Measurements from ENCODE around the gene BNC1. TPM values are rescaled to one million over a fixed set of nuclear protein-coding genes. Genes with fewer than 3 reads are reported as not detected.

BNC1 gene
- not detected for total RNA-seq
- not detected for polyA plus RNA-seq
- not detected for total RNA-seq

GRCh38 chr15:83284559-83285283, at the start of gene BNC1:
BNC1 (minus strand) TSS chr15:83284664; CDS start chr15:83284628, 36 bp downstream.
- H3K27me3 ChIP-seq (ENCODE audit: control insufficient read depth in 2 of 2, insufficient read depth in 2 of 2, low read length in 2 of 2), result peaks cover 3 to 7% of the 10 kb centered on the region in 2 donors
- intact Hi-C loops (cut with micrococcal nuclease), result no loop called here
- no peaks in the 10 kb centered on the region for H3K36me3 ChIP-seq (ENCODE audit: control insufficient read depth in 2 of 3, insufficient read depth in 3 of 3, low read length in 3 of 3)
- peaks cover 0 to 20% (median 10%) of the 10 kb centered on the region in 7 donors for H3K4me1 Mint-ChIP-seq
- H3K36me3 Mint-ChIP-seq, result peaks cover 0 to 5% (median 0%) of the 10 kb centered on the region in 5 donors
- ChIA-PET CTCF (no interaction called here), POLR2A (no interaction called here)
- H3K4me1 ChIP-seq (ENCODE audit: control insufficient read depth in 2 of 2, insufficient read depth in 2 of 2, low read length in 2 of 2), result no peaks in the 10 kb centered on the region
- DNase-seq (no peak), ATAC-seq (no peak)
- H3K9me3 ChIP-seq (ENCODE audit: control insufficient read depth in 2 of 3, low read length in 3 of 3), result no peaks in the 10 kb centered on the region
- no peak within 1 kb of the TSS for H3K27ac ChIP-seq (ENCODE audit: low read depth, low read length)
- H3K27ac Mint-ChIP-seq, result no peak within 1 kb of the TSS
- H3K27me3 Mint-ChIP-seq, result peaks cover 56 to 77% (median 74%) of the 10 kb centered on the region in 5 donors
- peak within 1 kb of the TSS in 9 of 10 donors; percentile 7 to 78 (median 61) for H3K4me3 Mint-ChIP-seq
- no peak within 1 kb of the TSS for H3K4me3 ChIP-seq (ENCODE audit: low read length)
- H3K9me3 Mint-ChIP-seq, result peaks cover 0 to 8% (median 0%) of the 10 kb centered on the region in 11 donors

GRCh38 chr15:83327041-83327440, 42.6 kb upstream of the BNC1 start:
- no peak overlapping the region for H3K4me3 Mint-ChIP-seq
- no peak for ATAC-seq

GRCh38 chr15:83324799-83325198, 40.3 kb upstream of the BNC1 start:
- Histone ChIP-seq H3K36me3 (ENCODE audit: control insufficient read depth in 2 of 3, insufficient read depth in 3 of 3, low read length in 3 of 3) (no peaks in the 10 kb centered on the region), H3K27ac (ENCODE audit: low read depth, low read length) (no peak overlapping the region), H3K27me3 (ENCODE audit: control insufficient read depth in 2 of 2, insufficient read depth in 2 of 2, low read length in 2 of 2) (no peaks in the 10 kb centered on the region), H3K4me3 (ENCODE audit: low read length) (no peak overlapping the region), H3K9me3 (ENCODE audit: control insufficient read depth in 2 of 3, low read length in 3 of 3) (no peaks in the 10 kb centered on the region), H3K4me1 (ENCODE audit: control insufficient read depth in 2 of 2, insufficient read depth in 2 of 2, low read length in 2 of 2) (no peaks in the 10 kb centered on the region)
- Mint-ChIP-seq H3K4me1 (no peaks in the 10 kb centered on the region), H3K27me3 (peaks cover 0 to 25% (median 14%) of the 10 kb centered on the region in 5 donors), H3K36me3 (no peaks in the 10 kb centered on the region), H3K27ac (no peak overlapping the region), H3K9me3 (peaks cover 0 to 4% (median 0%) of the 10 kb centered on the region in 11 donors), H3K4me3 (no peak overlapping the region)
- DNase-seq (no peak), ATAC-seq (no peak)
- intact Hi-C loops (cut with micrococcal nuclease), result no loop called here
- ChIA-PET POLR2A (no interaction called here), CTCF (no interaction called here)

More at GRCh38 chr15:83327041-83327440, 42.6 kb upstream of the BNC1 start:
- Mint-ChIP-seq H3K27me3 (peaks cover 3 to 16% (median 8%) of the 10 kb centered on the region in 5 donors), H3K4me1 (no peaks in the 10 kb centered on the region), H3K36me3 (no peaks in the 10 kb centered on the region), H3K27ac (no peak overlapping the region), H3K9me3 (peaks cover 0 to 4% (median 0%) of the 10 kb centered on the region in 11 donors)
- no peak for DNase-seq
- H3K36me3 ChIP-seq (ENCODE audit: control insufficient read depth in 2 of 3, insufficient read depth in 3 of 3, low read length in 3 of 3), result no peaks in the 10 kb centered on the region
- CTCF ChIA-PET, result no interaction called here
- intact Hi-C loops (cut with micrococcal nuclease), result no loop called here
- H3K4me3 ChIP-seq (ENCODE audit: low read length), result no peak overlapping the region
- H3K27me3 ChIP-seq (ENCODE audit: control insufficient read depth in 2 of 2, insufficient read depth in 2 of 2, low read length in 2 of 2), result no peaks in the 10 kb centered on the region
- no peaks in the 10 kb centered on the region for H3K9me3 ChIP-seq (ENCODE audit: control insufficient read depth in 2 of 3, low read length in 3 of 3)
- no peaks in the 10 kb centered on the region for H3K4me1 ChIP-seq (ENCODE audit: control insufficient read depth in 2 of 2, insufficient read depth in 2 of 2, low read length in 2 of 2)
- POLR2A ChIA-PET, result no interaction called here
- no peak overlapping the region for H3K27ac ChIP-seq (ENCODE audit: low read depth, low read length)

GRCh38 chr15:83323296-83323711, 38.8 kb upstream of the BNC1 start:
- H3K36me3 Mint-ChIP-seq, result no peaks in the 10 kb centered on the region
- POLR2A ChIA-PET, result no interaction called here
- no peaks in the 10 kb centered on the region for H3K36me3 ChIP-seq (ENCODE audit: control insufficient read depth in 2 of 3, insufficient read depth in 3 of 3, low read length in 3 of 3)
- no peak overlapping the region for H3K4me3 Mint-ChIP-seq
- no peaks in the 10 kb centered on the region for H3K27me3 ChIP-seq (ENCODE audit: control insufficient read depth in 2 of 2, insufficient read depth in 2 of 2, low read length in 2 of 2)
- H3K27me3 Mint-ChIP-seq, result peaks cover 2 to 35% (median 29%) of the 10 kb centered on the region in 5 donors
- no peak overlapping the region for H3K4me3 ChIP-seq (ENCODE audit: low read length)
- no peaks in the 10 kb centered on the region for H3K9me3 ChIP-seq (ENCODE audit: control insufficient read depth in 2 of 3, low read length in 3 of 3)
- H3K9me3 Mint-ChIP-seq, result peaks cover 0 to 4% (median 0%) of the 10 kb centered on the region in 11 donors
- H3K4me1 Mint-ChIP-seq, result no peaks in the 10 kb centered on the region
- intact Hi-C loops (cut with micrococcal nuclease), result no loop called here
- H3K27ac Mint-ChIP-seq, result no peak overlapping the region
- no peak for DNase-seq
- ATAC-seq, result no peak
- CTCF ChIA-PET, result no interaction called here
- H3K4me1 ChIP-seq (ENCODE audit: control insufficient read depth in 2 of 2, insufficient read depth in 2 of 2, low read length in 2 of 2), result no peaks in the 10 kb centered on the region
- no peak overlapping the region for H3K27ac ChIP-seq (ENCODE audit: low read depth, low read length)

GRCh38 chr15:83322691-83323090, 38.2 kb upstream of the BNC1 start:
- no peak overlapping the region for H3K27ac ChIP-seq (ENCODE audit: low read depth, low read length)
- ChIA-PET POLR2A (no interaction called here), CTCF (no interaction called here)
- H3K9me3 ChIP-seq (ENCODE audit: control insufficient read depth in 2 of 3, low read length in 3 of 3), result no peaks in the 10 kb centered on the region
- Mint-ChIP-seq H3K4me1 (no peaks in the 10 kb centered on the region), H3K27me3 (peaks cover 2 to 40% (median 34%) of the 10 kb centered on the region in 5 donors), H3K4me3 (no peak overlapping the region), H3K27ac (no peak overlapping the region), H3K36me3 (no peaks in the 10 kb centered on the region), H3K9me3 (peaks cover 0 to 4% (median 0%) of the 10 kb centered on the region in 11 donors)
- H3K4me1 ChIP-seq (ENCODE audit: control insufficient read depth in 2 of 2, insufficient read depth in 2 of 2, low read length in 2 of 2), result no peaks in the 10 kb centered on the region
- intact Hi-C loops (cut with micrococcal nuclease), result no loop called here
- DNase-seq, result no peak
- H3K36me3 ChIP-seq (ENCODE audit: control insufficient read depth in 2 of 3, insufficient read depth in 3 of 3, low read length in 3 of 3), result no peaks in the 10 kb centered on the region
- no peak overlapping the region for H3K4me3 ChIP-seq (ENCODE audit: low read length)
- H3K27me3 ChIP-seq (ENCODE audit: control insufficient read depth in 2 of 2, insufficient read depth in 2 of 2, low read length in 2 of 2), result no peaks in the 10 kb centered on the region
- no peak for ATAC-seq

- intact Hi-C loops (cut with micrococcal nuclease), result no loop called here
- no peaks in the 10 kb centered on the region for H3K9me3 ChIP-seq (ENCODE audit: control insufficient read depth in 2 of 3, low read length in 3 of 3)
- no peaks in the 10 kb centered on the region for H3K4me1 ChIP-seq (ENCODE audit: control insufficient read depth in 2 of 2, insufficient read depth in 2 of 2, low read length in 2 of 2)
- H3K36me3 Mint-ChIP-seq, result no peaks in the 10 kb centered on the region
- no peaks in the 10 kb centered on the region for H3K4me1 Mint-ChIP-seq
- no peak overlapping the region for H3K4me3 Mint-ChIP-seq
- H3K9me3 Mint-ChIP-seq, result peaks cover 0 to 4% (median 0%) of the 10 kb centered on the region in 11 donors
- H3K27me3 Mint-ChIP-seq, result peaks cover 2 to 45% (median 39%) of the 10 kb centered on the region in 5 donors
- no peak overlapping the region for H3K4me3 ChIP-seq (ENCODE audit: low read length)
- POLR2A ChIA-PET, result no interaction called here
- H3K27me3 ChIP-seq (ENCODE audit: control insufficient read depth in 2 of 2, insufficient read depth in 2 of 2, low read length in 2 of 2), result no peaks in the 10 kb centered on the region
- H3K27ac ChIP-seq (ENCODE audit: low read depth, low read length), result no peak overlapping the region
- DNase-seq, result no peak
- no peaks in the 10 kb centered on the region for H3K36me3 ChIP-seq (ENCODE audit: control insufficient read depth in 2 of 3, insufficient read depth in 3 of 3, low read length in 3 of 3)
- CTCF ChIA-PET, result no interaction called here
- no peak overlapping the region for H3K27ac Mint-ChIP-seq
- no peak for ATAC-seq
Measured at GRCh38 chr15:83322061-83322460, 37.6 kb upstream of the BNC1 start.

GRCh38 chr15:83320844-83321243, 36.4 kb upstream of the BNC1 start:
- no peak overlapping the region for H3K27ac Mint-ChIP-seq
- H3K4me3 Mint-ChIP-seq, result no peak overlapping the region
- Histone ChIP-seq H3K27me3 (ENCODE audit: control insufficient read depth in 2 of 2, insufficient read depth in 2 of 2, low read length in 2 of 2) (no peaks in the 10 kb centered on the region), H3K36me3 (ENCODE audit: control insufficient read depth in 2 of 3, insufficient read depth in 3 of 3, low read length in 3 of 3) (no peaks in the 10 kb centered on the region), H3K4me3 (ENCODE audit: low read length) (no peak overlapping the region), H3K27ac (ENCODE audit: low read depth, low read length) (no peak overlapping the region), H3K9me3 (ENCODE audit: control insufficient read depth in 2 of 3, low read length in 3 of 3) (no peaks in the 10 kb centered on the region), H3K4me1 (ENCODE audit: control insufficient read depth in 2 of 2, insufficient read depth in 2 of 2, low read length in 2 of 2) (no peaks in the 10 kb centered on the region)
- H3K9me3 Mint-ChIP-seq, result peaks cover 0 to 4% (median 0%) of the 10 kb centered on the region in 11 donors
- no peak for DNase-seq
- intact Hi-C loops (cut with micrococcal nuclease), result no loop called here
- peaks cover 2 to 45% (median 33%) of the 10 kb centered on the region in 5 donors for H3K27me3 Mint-ChIP-seq
- ChIA-PET CTCF (interaction anchor here (0.5 to 0.6 kb wide), 2 partner anchors 33 to 250 kb away, joined by 3 read pairs; no protein-coding TSS in a partner anchor), POLR2A (no interaction called here)
- no peak for ATAC-seq
- no peaks in the 10 kb centered on the region for H3K4me1 Mint-ChIP-seq
- H3K36me3 Mint-ChIP-seq, result no peaks in the 10 kb centered on the region
